ENCODE results near the gene MXRA8.
"Not testable (repeated sequence)": the region's sequence is repeated elsewhere in the genome, so short reads cannot be mapped to it uniquely, and the experiment has no call there.

MXRA8 gene

DNA sequence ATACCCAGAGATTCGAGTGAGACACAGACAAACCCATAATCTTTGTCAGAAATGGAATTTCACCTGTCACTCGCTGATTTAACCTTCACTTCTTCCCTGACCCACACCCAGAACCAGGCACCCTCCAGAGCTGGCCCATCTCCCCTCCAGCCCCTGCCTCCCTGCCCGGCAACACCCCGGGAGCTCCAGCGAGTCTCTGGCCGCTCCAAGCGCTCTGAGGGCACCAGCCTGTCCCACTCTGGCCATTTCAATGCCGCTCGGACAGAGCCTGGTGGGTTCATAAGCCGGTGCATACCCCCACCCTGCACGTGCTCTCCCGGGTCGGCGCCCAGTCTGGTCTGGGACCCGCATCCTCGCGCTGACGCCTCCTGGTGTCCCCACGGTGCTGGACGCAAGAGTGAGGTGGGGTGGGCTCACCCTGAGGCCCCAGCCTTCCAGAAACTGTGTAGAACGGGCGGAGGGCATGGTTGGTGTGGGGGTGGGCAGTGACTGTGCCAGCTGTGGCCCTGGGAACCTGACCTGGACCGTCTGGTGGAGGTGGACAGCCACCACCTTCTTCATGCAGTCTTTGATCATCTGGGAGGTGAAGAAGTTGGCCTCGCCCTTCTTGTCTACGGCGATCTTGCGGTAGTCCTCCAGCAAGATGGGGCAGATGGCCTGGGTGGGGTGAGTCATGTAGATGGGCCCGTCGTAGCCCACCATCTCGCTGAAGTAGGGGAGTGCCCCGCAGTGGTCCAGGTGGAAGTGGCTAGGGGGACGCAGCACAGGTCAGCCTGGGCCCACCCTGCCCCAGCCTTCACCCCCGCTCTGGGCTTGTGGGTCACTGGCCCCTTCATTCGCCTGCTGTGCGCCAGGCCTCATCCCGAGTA lies 39.3 kb downstream of the MXRA8 start:
- no peak for DNase-seq

GRCh38 chr1:1318131-1318652 lies 40.2 kb downstream of the MXRA8 start:
- DNase-seq, result peak; percentile 88

- DNase-seq, result no peak
Observed at GRCh38 chr1:1317420-1317819, 40.9 kb downstream of the MXRA8 start.

DNA sequence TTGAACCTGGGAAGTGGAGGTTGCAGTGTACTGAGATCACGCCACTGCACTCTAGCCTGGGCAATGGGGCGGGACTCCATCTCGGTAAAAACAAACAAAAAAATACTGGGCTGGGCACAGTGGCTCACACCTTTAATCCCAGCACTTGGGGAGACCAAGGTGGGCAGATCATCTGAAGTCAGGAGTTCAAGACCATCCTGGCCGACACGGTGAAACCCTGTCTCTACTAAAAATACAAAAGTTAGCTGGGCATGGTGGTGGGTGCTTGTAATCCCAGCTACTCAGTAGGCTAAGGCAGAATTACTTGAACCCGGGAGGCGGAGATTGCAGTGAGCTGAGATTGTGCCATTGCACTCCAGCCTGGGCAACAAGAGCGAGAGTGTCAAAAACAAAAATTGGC lies 42.2 kb downstream of the MXRA8 start:
- not testable (repeated sequence) for DNase-seq

DNA sequence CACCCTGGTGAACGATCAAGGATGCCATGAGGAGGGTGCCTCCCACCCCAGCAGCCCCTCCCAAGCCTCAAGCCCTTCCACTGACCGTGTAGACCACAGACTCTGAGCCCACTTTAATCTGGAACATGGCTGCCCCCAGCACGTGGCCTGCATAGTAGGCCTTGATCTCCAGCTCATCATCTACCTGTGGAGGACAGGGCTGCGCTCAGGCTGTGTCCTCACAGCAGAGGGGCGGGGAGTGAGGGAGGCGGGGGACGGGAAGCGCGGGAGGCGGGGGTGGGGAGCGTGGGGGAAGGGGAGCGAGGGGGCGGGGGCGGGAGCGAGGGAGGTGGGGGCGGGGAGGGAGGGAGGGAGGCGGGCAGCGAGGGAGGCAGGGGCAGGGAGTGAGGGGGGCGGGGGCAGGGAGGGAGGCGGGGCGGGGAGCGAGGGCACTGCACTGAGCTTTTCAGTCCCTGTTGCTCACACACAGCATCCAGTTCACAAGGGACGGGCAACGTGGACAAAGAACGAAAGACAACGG lies 42.9 kb downstream of the MXRA8 start:
- no peak for DNase-seq

- no peak for DNase-seq
Observed at GRCh38 chr1:1314678-1315335, 43.5 kb downstream of the MXRA8 start.

GRCh38 chr1:1314237-1314586 lies 44.1 kb downstream of the MXRA8 start:
- DNase-seq, result no peak

GRCh38 chr1:1313500-1314236 lies 44.7 kb downstream of the MXRA8 start:
- no peak for DNase-seq

GRCh38 chr1:1312450-1313314 lies 45.7 kb downstream of the MXRA8 start:
- no peak for DNase-seq

DNA sequence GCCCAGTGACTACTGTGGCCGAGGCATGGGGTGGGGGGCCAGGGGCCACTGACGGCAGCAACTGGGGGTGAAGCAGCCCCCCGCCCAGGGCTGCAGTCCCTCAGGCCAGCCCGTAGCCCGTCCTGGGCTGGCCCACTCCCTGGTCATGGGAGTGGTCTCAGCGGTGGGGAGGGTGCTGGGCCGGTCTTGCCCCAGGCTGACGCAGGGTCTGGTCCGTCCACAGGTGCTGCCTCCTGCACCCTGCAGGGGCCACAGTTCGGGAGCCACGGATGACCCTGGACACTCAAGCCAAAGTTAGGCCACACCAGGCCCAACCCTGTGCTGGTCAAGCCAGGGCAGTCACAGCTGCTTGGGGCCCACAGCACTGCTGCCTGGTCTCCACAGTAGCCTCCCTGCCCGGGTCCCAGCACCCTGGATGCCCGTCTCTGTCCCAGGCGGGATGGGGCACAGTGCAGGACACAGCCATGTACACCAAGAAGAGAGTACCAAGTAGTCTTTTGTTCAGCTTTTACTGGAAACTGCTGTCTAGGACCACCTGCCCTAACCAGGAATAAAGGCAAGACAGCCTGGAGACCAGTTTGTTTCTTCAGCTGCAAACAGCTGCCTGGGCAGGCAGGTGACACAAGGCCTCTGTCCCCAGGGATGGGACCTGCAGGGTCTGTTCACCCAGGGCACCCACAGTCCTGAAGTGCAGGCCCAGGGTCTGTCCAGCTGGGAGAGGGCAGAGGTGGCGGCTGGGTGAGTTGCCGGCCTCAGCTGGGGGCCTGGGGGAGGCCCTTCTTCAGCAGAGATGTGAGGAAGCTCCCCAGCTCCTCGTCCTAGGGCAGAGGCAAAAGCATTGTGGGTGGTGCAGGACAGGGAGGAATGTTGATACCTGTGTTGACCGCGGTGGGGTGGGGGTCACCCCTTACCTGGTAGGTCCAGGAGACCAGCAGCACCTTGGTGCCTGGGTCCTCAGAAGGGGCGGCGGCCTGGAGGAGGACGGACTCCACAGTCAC lies 46.9 kb downstream of the MXRA8 start:
- DNase-seq, result no peak

GRCh38 chr1:1310476-1311053 lies 47.8 kb downstream of the MXRA8 start:
- DNase-seq, result no peak

GRCh38 chr1:1310109-1310385 lies 48.3 kb downstream of the MXRA8 start:
- no peak for DNase-seq

DNA sequence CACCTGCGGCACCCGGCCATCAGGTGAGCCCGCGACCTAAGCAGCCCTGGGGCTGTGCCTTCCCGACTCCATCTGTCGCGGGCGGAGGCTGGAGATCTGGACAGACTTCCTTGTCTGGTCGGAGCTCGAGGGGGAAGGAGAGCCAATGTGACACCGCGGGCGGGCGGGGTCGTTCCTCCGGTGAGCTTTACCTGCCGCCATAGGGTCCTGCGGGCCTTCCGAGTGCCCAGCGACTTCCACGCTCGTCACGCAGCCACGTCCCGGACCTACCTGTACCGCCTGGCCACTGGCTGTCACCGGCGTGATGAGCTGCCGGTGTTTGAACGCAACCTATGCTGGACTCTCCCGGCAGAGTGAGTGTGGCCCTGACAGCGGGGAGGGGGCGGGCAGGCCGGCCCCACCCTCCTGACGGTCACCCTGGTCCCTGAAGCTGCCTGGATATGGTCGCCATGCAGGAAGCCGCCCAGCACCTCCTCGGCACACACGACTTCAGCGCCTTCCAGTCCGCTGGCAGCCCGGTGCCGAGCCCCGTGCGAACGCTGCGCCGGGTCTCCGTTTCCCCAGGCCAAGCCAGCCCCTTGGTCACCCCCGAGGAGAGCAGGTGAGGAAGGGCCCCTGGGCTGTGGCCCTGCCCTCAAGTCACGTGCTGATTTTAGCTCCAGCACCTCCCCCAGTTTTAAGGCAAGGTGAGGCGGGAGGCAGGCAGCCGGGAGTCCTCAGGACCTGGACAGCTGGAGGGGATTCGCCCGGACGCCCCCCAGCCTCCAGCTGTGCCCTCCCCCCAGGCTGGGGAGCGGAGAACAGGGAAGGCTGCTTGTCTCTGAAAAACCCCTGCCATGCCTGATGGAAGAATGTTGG lies 48.9 kb downstream of the MXRA8 start:
- no peak for DNase-seq

- no peak for DNase-seq
Observed at GRCh38 chr1:1308756-1309250, 49.6 kb downstream of the MXRA8 start.

- DNase-seq, result peak; percentile 80
Observed at GRCh38 chr1:1307923-1308755, 50.2 kb downstream of the MXRA8 start, which contains the start of the genes ACAP3 and PUSL1. ACAP3 (minus strand) TSS chr1:1307930; CDS start chr1:1307815, 115 bp downstream. PUSL1 (plus strand) TSS chr1:1308597; CDS start chr1:1308644, 47 bp downstream.

DNA sequence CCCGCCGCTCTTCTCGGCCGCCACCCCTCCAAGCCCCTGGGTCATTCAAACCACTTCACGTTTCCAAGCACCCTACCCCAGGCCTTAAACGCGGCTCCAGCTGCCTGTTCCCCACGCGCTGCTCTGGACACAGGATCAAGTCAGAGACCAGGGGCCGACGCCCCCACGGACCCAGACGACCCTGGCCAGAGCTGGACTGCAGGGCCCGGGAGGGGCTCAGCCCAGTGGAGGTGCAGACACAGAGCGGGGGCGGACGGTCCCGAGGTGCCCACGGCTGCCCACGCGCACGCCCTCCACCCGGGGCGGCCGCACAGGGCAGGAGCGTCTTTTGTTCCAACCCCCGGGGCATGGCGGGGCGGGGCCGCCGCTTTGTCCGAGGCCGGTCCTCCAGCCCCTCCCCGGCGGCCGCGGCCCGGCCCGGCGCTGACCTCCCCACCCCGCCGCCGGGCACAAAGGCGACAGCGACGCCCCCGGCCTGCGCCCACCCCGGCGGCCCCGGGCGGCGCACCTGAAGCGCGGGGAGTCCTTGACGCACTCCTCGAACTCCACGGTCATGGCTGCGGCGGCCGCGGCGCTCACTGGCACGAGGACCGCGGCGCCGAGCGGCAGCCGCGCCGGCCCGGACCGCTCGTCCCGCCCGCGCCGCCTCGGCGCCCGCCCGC lies 51.0 kb downstream of the MXRA8 start:
- DNase-seq, result no peak

DNA sequence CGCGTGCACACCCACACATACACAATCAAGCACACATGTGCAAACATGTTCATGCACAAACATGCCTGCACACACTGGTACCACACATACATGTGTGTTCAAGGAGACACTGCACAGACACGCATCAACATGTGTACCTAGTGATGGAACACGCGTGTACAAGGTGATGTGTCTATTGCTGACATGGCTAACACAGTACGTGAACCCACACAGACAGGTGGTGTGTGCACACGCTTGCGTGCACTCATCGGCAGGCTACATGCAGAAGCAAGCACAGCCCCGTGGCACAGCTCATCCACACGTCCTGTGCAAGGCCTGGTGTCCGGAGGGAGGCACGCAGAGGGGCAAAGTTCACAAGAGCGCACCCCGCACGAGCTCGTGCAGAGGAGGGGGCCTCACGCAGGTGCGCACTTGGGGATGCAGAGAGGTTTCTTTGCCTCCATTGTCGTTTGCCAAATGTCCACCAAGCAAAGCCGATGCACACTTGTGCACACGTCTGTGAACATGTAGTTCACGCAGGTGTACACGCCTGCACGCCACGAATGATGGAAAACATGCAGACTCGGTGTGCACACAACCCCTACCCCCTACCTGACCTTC lies 51.6 kb downstream of the MXRA8 start:
- DNase-seq, result no peak
